A673 (cell line): ENCODE data around the gene PRDM12. TPM values are rescaled to one million over a fixed set of nuclear protein-coding genes. Genes with fewer than 3 reads are reported as not detected.

Source experiments
- BruUV-seq: library from RNA; stranded (reverse); fragments of 400-500 nt; replicated peaks from 2 replicates; lab custom pipeline; 2021; lab: Mats Ljungman, UMichigan
- CTCF ChIA-PET: fragments of 300-600 bp; sonication (Branson Sonifier 250); formaldehyde crosslinking; loops from one replicate; lab custom pipeline; 2022; ENCODE audit warnings: antibody characterized with exemption; lab: Charles Lee
- POLR2A ChIA-PET: fragments of 300-600 bp; sonication (Branson Sonifier 250); formaldehyde crosslinking; loops from one replicate; lab custom pipeline; 2022; ENCODE audit warnings: antibody characterized with exemption; ENCODE audit not compliant: low non-redundant PET; lab: Charles Lee
- DNase-seq: peaks from one replicate; pipeline ENCODE4 v3.0.0-alpha.2; 2015; ENCODE audit warnings: low spot score
- H3K27ac ChIP-seq: fragments of 200-600 bp; sonication (generic); 2 replicates; pipeline ENCODE4 v1.5.1; 2016; ENCODE audit warnings: mixed run types, low read depth, mild to moderate bottlenecking, mixed read lengths, antibody characterized with exemption, low read length; ENCODE audit not compliant: poor library complexity, severe bottlenecking
- H3K27me3 ChIP-seq: fragments of 200-600 bp; sonication (generic); replicated peaks from 2 replicates; pipeline ENCODE4 v1.6.1; 2017; ENCODE audit warnings: mixed run types, low read depth, mild to moderate bottlenecking, mixed read lengths, antibody characterized with exemption, low read length; ENCODE audit not compliant: insufficient read depth, poor library complexity
- H3K36me3 ChIP-seq: fragments of 200-600 bp; sonication (generic); 2 replicates; pipeline ENCODE4 v1.6.1; 2016; ENCODE audit warnings: mixed run types, mild to moderate bottlenecking, mixed read lengths, antibody characterized with exemption, low read length; ENCODE audit not compliant: insufficient read depth, poor library complexity, severe bottlenecking
- H3K4me1 ChIP-seq: fragments of 200-600 bp; sonication (generic); 2 replicates; pipeline ENCODE4 v1.6.1; 2017; ENCODE audit warnings: mixed run types, mild to moderate bottlenecking, mixed read lengths, antibody characterized with exemption, low read length; ENCODE audit not compliant: insufficient read depth, poor library complexity, severe bottlenecking
- H3K4me3 ChIP-seq: fragments of 200-600 bp; sonication (generic); 2 replicates; pipeline ENCODE4 v1.5.1; 2016; ENCODE audit warnings: low read depth, mixed run types, mild to moderate bottlenecking, mixed read lengths, low read length; ENCODE audit not compliant: poor library complexity, severe bottlenecking
- H3K9me3 ChIP-seq: fragments of 200-600 bp; sonication (generic); 2 replicates; pipeline ENCODE4 v1.6.1; 2016; ENCODE audit warnings: mixed run types, low read depth, mild to moderate bottlenecking, mixed read lengths, antibody characterized with exemption, low read length; ENCODE audit not compliant: poor library complexity, severe bottlenecking
- EZH2 ChIP-seq: fragments of 200-600 bp; sonication (generic); IDR thresholded peaks from 2 replicates; pipeline ENCODE4 v1.6.1; 2017; ENCODE audit warnings: borderline replicate concordance, low read depth, mild to moderate bottlenecking, mixed read lengths, antibody characterized with exemption, low read length; ENCODE audit not compliant: poor library complexity, severe bottlenecking
- intact Hi-C: fragments of 100-400 bp; cut with micrococcal nuclease; formaldehyde crosslinking; loops from one replicate; pipeline ENCODE4 v1.10.0; 2022; ENCODE audit not compliant: unreplicated experiment
- total RNA-seq: library from RNA; stranded (reverse); gene quantifications from 2 replicates; pipeline ENCODE4 v1.2.3, GENCODE V29; 2021
- TF ChIP-seq, protein P1 (sequence below): fragments of 300-800, 200-600 bp; sonication (generic); conservative IDR thresholded peaks from 2 replicates; pipeline ENCODE4 v1.5.1; 2017; ENCODE audit warnings: low read depth, mild to moderate bottlenecking, antibody characterized with exemption, low read length, moderate library complexity, mixed read lengths

The PRDM12 gene
- total RNA-seq, 1 experiment from 2014 or later = not detected

DNA sequence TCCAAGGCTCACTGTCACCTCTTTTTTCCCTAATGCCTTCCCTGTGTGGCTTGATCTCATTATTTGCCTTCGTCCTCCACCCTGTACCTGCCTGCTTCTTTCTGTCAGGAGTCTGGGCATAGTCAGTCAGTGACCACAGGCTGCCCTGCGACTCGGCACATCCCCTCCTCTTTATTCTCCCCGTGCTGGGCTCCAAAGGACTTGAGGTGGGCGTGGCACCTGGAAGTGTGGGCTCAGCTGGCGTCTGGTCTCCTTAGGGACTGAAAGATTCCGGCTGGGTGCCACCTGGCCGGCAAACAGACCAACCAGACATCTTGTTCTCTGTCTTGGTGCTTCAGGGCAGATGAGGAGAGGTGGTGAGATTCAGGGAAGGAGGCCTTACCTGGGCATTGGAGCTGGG is 29.6 kb upstream of the PRDM12 start:
- peaks cover 9% of the 10 kb centered on the region for H3K4me1 ChIP-seq
- ChIA-PET POLR2A (no interaction called here), CTCF (no interaction called here)
- BruUV-seq = no TSS peak
- no peak for DNase-seq
- no peaks in the 10 kb centered on the region for H3K27me3 ChIP-seq
- intact Hi-C loops = no loop called here
- H3K4me3 ChIP-seq = no peak overlapping the region
- TF ChIP-seq EZH2 = no peak
- TF ChIP-seq, protein P1, sequence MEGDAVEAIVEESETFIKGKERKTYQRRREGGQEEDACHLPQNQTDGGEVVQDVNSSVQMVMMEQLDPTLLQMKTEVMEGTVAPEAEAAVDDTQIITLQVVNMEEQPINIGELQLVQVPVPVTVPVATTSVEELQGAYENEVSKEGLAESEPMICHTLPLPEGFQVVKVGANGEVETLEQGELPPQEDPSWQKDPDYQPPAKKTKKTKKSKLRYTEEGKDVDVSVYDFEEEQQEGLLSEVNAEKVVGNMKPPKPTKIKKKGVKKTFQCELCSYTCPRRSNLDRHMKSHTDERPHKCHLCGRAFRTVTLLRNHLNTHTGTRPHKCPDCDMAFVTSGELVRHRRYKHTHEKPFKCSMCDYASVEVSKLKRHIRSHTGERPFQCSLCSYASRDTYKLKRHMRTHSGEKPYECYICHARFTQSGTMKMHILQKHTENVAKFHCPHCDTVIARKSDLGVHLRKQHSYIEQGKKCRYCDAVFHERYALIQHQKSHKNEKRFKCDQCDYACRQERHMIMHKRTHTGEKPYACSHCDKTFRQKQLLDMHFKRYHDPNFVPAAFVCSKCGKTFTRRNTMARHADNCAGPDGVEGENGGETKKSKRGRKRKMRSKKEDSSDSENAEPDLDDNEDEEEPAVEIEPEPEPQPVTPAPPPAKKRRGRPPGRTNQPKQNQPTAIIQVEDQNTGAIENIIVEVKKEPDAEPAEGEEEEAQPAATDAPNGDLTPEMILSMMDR = no peak
- no peak overlapping the region for H3K27ac ChIP-seq
- H3K9me3 ChIP-seq = no peaks in the 10 kb centered on the region
- peaks cover 46% of the 10 kb centered on the region for H3K36me3 ChIP-seq

DNA sequence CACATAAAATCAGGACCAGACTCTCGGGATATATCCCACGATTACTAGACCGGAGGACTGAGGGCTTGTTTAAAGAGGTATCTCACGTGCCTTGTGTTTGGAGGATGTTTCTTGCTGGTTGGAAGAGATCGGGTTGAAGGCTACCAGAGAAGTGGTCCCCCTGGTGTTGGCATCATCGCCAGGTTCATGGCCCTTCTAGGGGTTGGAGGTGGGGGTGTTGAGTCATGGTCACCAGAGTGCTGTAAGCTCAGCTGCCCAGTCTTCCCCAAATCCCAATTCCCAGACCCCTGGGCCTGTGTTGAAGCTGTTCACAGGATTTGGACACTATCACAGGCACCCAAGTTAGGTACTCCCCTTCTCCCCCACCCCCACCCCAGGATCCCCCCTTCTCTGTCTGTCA is 29.1 kb upstream of the PRDM12 start:
- Histone ChIP-seq H3K27me3 (no peaks in the 10 kb centered on the region), H3K9me3 (no peaks in the 10 kb centered on the region), H3K27ac (no peak overlapping the region), H3K36me3 (peaks cover 42% of the 10 kb centered on the region), H3K4me3 (no peak overlapping the region), H3K4me1 (peaks cover 9% of the 10 kb centered on the region)
- CTCF ChIA-PET = no interaction called here
- no peak for DNase-seq
- no peak for TF ChIP-seq EZH2
- TF ChIP-seq, protein P1 = no peak
- BruUV-seq = no TSS peak
- POLR2A ChIA-PET = no interaction called here
- intact Hi-C loops = no loop called here

DNA sequence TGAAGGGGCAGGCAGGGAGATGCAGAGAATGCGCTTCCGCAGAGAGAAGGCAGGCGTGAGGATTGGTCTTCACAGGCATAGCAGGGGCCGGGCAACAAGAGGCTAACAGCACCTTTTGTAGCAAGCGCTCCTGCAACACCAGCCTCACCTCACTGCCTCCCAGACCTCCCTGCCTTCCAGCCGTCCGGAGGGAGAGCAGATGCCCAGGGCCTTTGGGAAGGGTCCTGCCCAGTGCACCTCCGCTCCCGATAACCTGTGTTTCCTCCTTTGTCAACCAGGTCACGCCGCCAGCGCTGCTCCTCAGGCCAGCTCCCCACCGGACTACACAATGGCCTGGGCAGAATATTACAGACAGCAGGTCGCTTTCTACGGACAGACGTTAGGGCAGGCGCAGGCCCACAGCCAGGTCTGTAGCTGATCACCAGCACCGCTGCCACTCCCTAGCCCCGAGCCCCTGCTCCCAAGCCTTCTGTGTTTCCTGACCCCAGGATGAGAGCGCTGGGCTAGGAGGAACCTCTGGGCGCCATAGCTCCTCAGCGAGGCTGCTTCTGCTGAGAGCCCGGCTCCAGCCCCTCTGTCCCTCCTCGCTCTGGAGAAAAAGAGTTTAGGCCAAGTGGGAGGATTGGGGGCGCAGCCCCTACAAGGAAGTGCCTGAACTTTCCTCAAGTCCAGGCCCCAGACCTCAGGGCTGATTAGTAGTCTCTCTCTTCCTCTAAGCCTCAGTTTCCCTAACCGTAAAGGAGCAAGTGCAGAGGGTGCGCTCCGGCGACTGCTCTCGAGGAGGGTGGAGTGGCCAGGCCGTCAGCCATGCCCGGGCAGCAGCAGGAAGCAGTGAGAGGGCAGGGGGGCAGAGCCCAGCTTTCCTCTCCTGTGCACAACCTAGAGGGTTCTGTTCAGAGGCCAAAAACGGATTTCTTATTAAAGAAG is 28.4 kb upstream of the PRDM12 start:
- POLR2A ChIA-PET = no interaction called here
- BruUV-seq = no TSS peak
- Histone ChIP-seq H3K36me3 (peaks cover 36% of the 10 kb centered on the region), H3K9me3 (no peaks in the 10 kb centered on the region), H3K4me3 (no peak overlapping the region), H3K4me1 (peaks cover 9% of the 10 kb centered on the region), H3K27ac (no peak overlapping the region), H3K27me3 (no peaks in the 10 kb centered on the region)
- CTCF ChIA-PET = no interaction called here
- TF ChIP-seq, protein P1 = no peak
- no peak for TF ChIP-seq EZH2
- DNase-seq = no peak
- intact Hi-C loops = no loop called here
